ENCODE measurements around the gene NNMT.

Gene NNMT

GRCh38 chr11:114277637-114278341 is 18.4 kb upstream of the NNMT start:
- Mint-ChIP-seq H3K27me3 (ENCODE audit: low read depth) (peaks cover 64% of the 10 kb centered on the region), H3K9me3 (no peaks in the 10 kb centered on the region), H3K4me1 (no peaks in the 10 kb centered on the region), H3K4me3 (no peak overlapping the region), H3K36me3 (ENCODE audit: low read depth) (no peaks in the 10 kb centered on the region), H3K27ac (no peak overlapping the region)
- TF ChIP-seq CTCF (IDR thresholded peaks at IDR 0.05; ENCODE audit: unreplicated experiment in 3 of 3) = no peak

- Mint-ChIP-seq H3K36me3 (ENCODE audit: low read depth) (no peaks in the 10 kb centered on the region), H3K9me3 (no peaks in the 10 kb centered on the region)
Observed at GRCh38 chr11:114278342-114279065, 17.7 kb upstream of the NNMT start.

DNA sequence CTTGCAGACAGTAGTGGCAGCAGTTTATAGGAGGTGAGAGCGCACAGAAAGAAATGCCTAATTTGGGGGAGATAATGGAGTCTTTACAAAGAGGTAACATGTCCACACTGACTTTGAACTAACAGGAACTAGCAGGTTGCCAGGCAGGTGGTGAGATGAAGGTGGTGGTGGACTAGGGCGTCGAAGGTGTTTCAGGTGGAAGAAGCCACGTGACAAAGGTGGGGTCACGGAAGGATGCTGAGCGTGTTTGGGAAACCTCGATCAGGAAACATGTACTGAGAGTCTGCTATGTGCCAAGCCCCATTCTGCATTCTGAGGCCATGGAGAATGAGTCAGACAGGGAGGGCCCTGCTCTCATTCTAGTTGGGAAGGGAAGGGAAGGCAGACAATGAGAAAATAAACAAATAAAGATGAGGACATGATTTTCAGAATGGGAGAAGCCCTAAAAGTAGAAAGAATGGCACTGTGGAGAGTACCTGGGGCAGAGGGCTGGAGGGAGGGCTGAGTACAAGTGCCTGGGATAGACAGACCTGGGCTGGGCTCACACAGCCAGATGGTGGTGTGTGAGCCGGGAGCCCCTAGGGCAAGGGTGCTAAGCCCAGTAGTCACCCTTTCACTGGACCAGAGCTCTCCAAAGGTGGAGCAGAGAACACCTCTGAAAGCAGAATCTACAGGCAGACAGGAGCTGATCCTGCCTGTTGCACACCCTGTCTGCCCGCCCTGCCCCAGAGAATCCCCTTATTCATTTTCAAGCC is 16.2 kb upstream of the NNMT start:
- TF ChIP-seq CTCF (IDR thresholded peaks at IDR 0.05; ENCODE audit: unreplicated experiment in 3 of 3) = no peak
- peaks cover 51% of the 10 kb centered on the region for H3K27me3 Mint-ChIP-seq (ENCODE audit: low read depth)
- H3K9me3 Mint-ChIP-seq = no peaks in the 10 kb centered on the region
- no peaks in the 10 kb centered on the region for H3K36me3 Mint-ChIP-seq (ENCODE audit: low read depth)
- H3K27ac Mint-ChIP-seq = no peak overlapping the region
- H3K4me1 Mint-ChIP-seq = no peaks in the 10 kb centered on the region
- H3K4me3 Mint-ChIP-seq = no peak overlapping the region

More at GRCh38 chr11:114278342-114279065, 17.7 kb upstream of the NNMT start:
- Mint-ChIP-seq H3K4me1 (no peaks in the 10 kb centered on the region), H3K27me3 (ENCODE audit: low read depth) (peaks cover 60% of the 10 kb centered on the region), H3K27ac (no peak overlapping the region), H3K4me3 (no peak overlapping the region)
- no peak for TF ChIP-seq CTCF (IDR thresholded peaks at IDR 0.05; ENCODE audit: unreplicated experiment in 3 of 3)

- H3K27ac Mint-ChIP-seq = no peak overlapping the region
- H3K36me3 Mint-ChIP-seq (ENCODE audit: low read depth) = no peaks in the 10 kb centered on the region
- no peaks in the 10 kb centered on the region for H3K9me3 Mint-ChIP-seq
- H3K27me3 Mint-ChIP-seq (ENCODE audit: low read depth) = peaks cover 44% of the 10 kb centered on the region
- no peak overlapping the region for H3K4me3 Mint-ChIP-seq
- no peaks in the 10 kb centered on the region for H3K4me1 Mint-ChIP-seq
- peak; percentile 48 to 72 (median 65) for TF ChIP-seq CTCF (IDR thresholded peaks at IDR 0.05; ENCODE audit: unreplicated experiment in 3 of 3)
Observed at GRCh38 chr11:114280696-114281095, 15.5 kb upstream of the NNMT start.

DNA sequence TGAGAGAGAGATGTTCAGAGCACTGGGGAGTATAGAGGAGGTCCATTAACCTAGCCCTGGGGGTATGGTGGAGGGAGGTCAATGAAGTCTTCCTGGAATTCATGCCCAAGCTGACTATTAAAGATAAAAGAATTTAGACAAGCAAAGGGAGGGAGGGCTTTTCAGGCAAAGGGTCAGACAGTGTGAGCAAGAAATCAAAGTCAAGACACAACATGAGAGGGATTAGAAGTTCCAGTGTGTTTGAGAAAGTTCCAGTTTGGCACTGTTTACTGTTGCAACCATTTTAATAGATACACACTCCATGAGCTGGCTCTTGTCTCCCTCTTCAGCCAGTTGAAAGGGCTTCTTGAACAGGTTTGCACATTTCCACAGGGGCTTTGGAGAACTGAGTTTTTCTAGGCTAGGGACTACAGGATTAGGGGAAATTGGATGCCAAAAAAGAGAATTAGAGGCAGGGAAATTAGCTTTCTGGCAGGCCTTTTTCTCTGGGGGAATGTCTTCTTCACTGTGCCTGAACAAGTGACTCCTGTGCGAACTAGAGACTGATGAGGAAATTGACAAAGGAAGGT is 14.7 kb upstream of the NNMT start:
- no peaks in the 10 kb centered on the region for H3K36me3 Mint-ChIP-seq (ENCODE audit: low read depth)
- no peaks in the 10 kb centered on the region for H3K9me3 Mint-ChIP-seq
- H3K27me3 Mint-ChIP-seq (ENCODE audit: low read depth) = peaks cover 39% of the 10 kb centered on the region
- no peak overlapping the region for H3K4me3 Mint-ChIP-seq
- H3K4me1 Mint-ChIP-seq = no peaks in the 10 kb centered on the region
- H3K27ac Mint-ChIP-seq = no peak overlapping the region
- no peak for TF ChIP-seq CTCF (IDR thresholded peaks at IDR 0.05; ENCODE audit: unreplicated experiment in 3 of 3)

All from nephron (organoid).